HepG2 (cell line): ENCODE results near the gene HS3ST1. TPM values are rescaled to one million over a fixed set of nuclear protein-coding genes. Genes with fewer than 3 reads are reported as not detected.

ENCODE experiments used
- ATAC-seq: fragments of 200-7000 bp; cut with Tn5 transposase; 3 replicates; pipeline ENCODE4 v1.9.1; 2020; ENCODE audit warnings: mild to moderate bottlenecking, moderate library complexity
- BruUV-seq: library from RNA; stranded (reverse); fragments of 400-500 nt; replicated peaks from 2 replicates; lab custom pipeline; 2021; lab: Mats Ljungman, UMichigan
- CTCF ChIA-PET: fragments of 300-600 bp; formaldehyde crosslinking; extraction: SDS; loops from one replicate; lab custom pipeline; 2021; ENCODE audit warnings: low total read pairs, inconsistent platforms, low intra/inter-chr PET ratio; lab: Yijun Ruan, JAX
- POLR2A ChIA-PET: fragments of 350-600 bp; sonication (Branson Sonifier 250); formaldehyde crosslinking; loops from one replicate; lab custom pipeline; 2020; ENCODE audit warnings: antibody characterized with exemption, inconsistent platforms; lab: Yijun Ruan, JAX
- DNase-seq: peaks from one replicate; pipeline ENCODE4 v3.0.0-alpha.2; 2015; ENCODE audit warnings: low spot score
- FAIRE-seq: peaks from 3 replicates; lab custom pipeline; 2011; peaks lifted over from hg19 to GRCh38; lab: Jason Lieb, UNC
- H2AFZ ChIP-seq: one replicate; pipeline ENCODE4 v1.6.1; 2011; ENCODE audit warnings: low read length, inconsistent platforms
- H3K27ac ChIP-seq: fragments of 300-600 bp; 3 replicates; pipeline ENCODE4 v1.8.0; 2011; ENCODE audit warnings: mixed run types, mild to moderate bottlenecking, mixed read lengths, low read length, inconsistent platforms; ENCODE audit not compliant: insufficient read depth; ENCODE audit errors: extremely low read length
- H3K27me3 ChIP-seq, 2 experiments: fragments of 200-600 bp in 1 of 2; 2 replicates in 1 of 2; 3 replicates in 1 of 2; pipeline versions ENCODE4 v1.6.0 to v1.8.0; 2011; ENCODE audit warnings: low read length in 2 of 2, mild to moderate bottlenecking in 2 of 2, moderate library complexity in 2 of 2, inconsistent platforms in 1 of 2; ENCODE audit not compliant: insufficient read depth in 2 of 2, control insufficient read depth in 1 of 2
- H3K36me3 ChIP-seq, 2 experiments: fragments of 200-600 bp in 1 of 2; replicated peaks in 1 of 2; 2 replicates in 1 of 2; 3 replicates in 1 of 2; pipeline versions ENCODE4 v1.5.1 to v1.8.0; 2011; ENCODE audit warnings: low read length in 2 of 2, inconsistent platforms in 1 of 2; ENCODE audit not compliant: insufficient read depth in 2 of 2, control insufficient read depth in 1 of 2
- H3K4me1 ChIP-seq: 2 replicates; pipeline ENCODE4 v1.5.1; 2012; ENCODE audit warnings: low read length, inconsistent platforms; ENCODE audit not compliant: insufficient read depth
- H3K4me2 ChIP-seq: 2 replicates; pipeline ENCODE4 v1.6.0; 2011; ENCODE audit warnings: low read depth, low read length, inconsistent platforms
- H3K4me3 ChIP-seq, 3 experiments: fragments of 200-600 bp in 1 of 3; sonication (generic), shearing (Covaris generic) in 1 of 3; replicated peaks in 1 of 3; 2 replicates each; pipeline ENCODE4 v1.5.1; 2011 to 2016; ENCODE audit warnings: low read length in 3 of 3, inconsistent platforms in 2 of 3, low read depth in 2 of 3, mild to moderate bottlenecking in 2 of 3, control low read depth in 1 of 3, mixed read lengths in 1 of 3; ENCODE audit not compliant: insufficient read depth in 1 of 3
- H3K79me2 ChIP-seq: one replicate; pipeline ENCODE4 v1.6.1; 2011; ENCODE audit warnings: low read length, inconsistent platforms; ENCODE audit not compliant: insufficient read depth
- H3K9ac ChIP-seq: 2 replicates; pipeline ENCODE4 v1.6.0; 2011; ENCODE audit warnings: mild to moderate bottlenecking, low read depth, low read length, inconsistent platforms; ENCODE audit not compliant: insufficient read depth
- H3K9me3 ChIP-seq: 2 replicates; pipeline ENCODE4 v1.5.1; 2012; ENCODE audit warnings: mild to moderate bottlenecking, low read length
- H4K20me1 ChIP-seq: 2 replicates; pipeline ENCODE4 v1.6.0; 2011; ENCODE audit warnings: inconsistent platforms, mild to moderate bottlenecking, low read length, moderate library complexity; ENCODE audit not compliant: insufficient read depth
- EZH2 ChIP-seq: conservative IDR thresholded peaks from 2 replicates; pipeline ENCODE4 v1.6.1; 2012; ENCODE audit warnings: mild to moderate bottlenecking, low read depth, low read length, moderate library complexity
- SRY ChIP-seq: sonication (generic); formaldehyde crosslinking; IDR thresholded peaks from 2 replicates; pipeline ENCODE4 v1.8.0; 2022; ENCODE audit warnings: mild to moderate bottlenecking, missing genetic modification reagents
- ZNF256 ChIP-seq: sonication (generic); formaldehyde crosslinking; conservative IDR thresholded peaks from 2 replicates; pipeline ENCODE4 v1.4.0; 2020; ENCODE audit warnings: missing genetic modification reagents
- ZNF33A ChIP-seq: sonication (generic); formaldehyde crosslinking; IDR thresholded peaks from 2 replicates; pipeline ENCODE4 v1.5.1; 2020; ENCODE audit warnings: missing genetic modification reagents, mild to moderate bottlenecking, moderate library complexity, borderline replicate concordance
- ZNF431 ChIP-seq: sonication (generic); formaldehyde crosslinking; IDR thresholded peaks from 2 replicates; pipeline ENCODE4 v1.9.0; 2022; ENCODE audit warnings: missing genetic modification reagents, low read depth, mild to moderate bottlenecking, borderline replicate concordance
- ZNF672 ChIP-seq: sonication (generic); formaldehyde crosslinking; IDR thresholded peaks from 2 replicates; pipeline ENCODE4 v1.8.1; 2022; ENCODE audit warnings: missing genetic modification reagents
- ZNF776 ChIP-seq: sonication (generic); formaldehyde crosslinking; IDR thresholded peaks from 2 replicates; pipeline ENCODE4 v1.4.0; 2020; ENCODE audit warnings: mild to moderate bottlenecking, missing genetic modification reagents
- whole genome bisulfite sequencing: methylation state at CpG from one replicate; pipeline ENCODE4 v1.1.6; 2017; ENCODE audit warnings: low lambda C conversion rate; 5-methylcytosine and 5-hydroxymethylcytosine counted together
- in situ Hi-C: cut with HindIII; loops from 2 replicates; pipeline ENCODE4 v1.10.0; 2017; ENCODE audit warnings: low pct_unique_long_range_greater_than_20kb; ENCODE audit not compliant: extremely low pct_ligation_motif_present
- intact Hi-C: fragments of 100-400 bp; cut with micrococcal nuclease; formaldehyde crosslinking; loops from one replicate; pipeline ENCODE4 v1.10.0; 2022; ENCODE audit not compliant: unreplicated experiment
- polyA plus RNA-seq, 8 experiments: library from polyadenylated mRNA; depleted of rRNA in 3 of 8; stranded (reverse) in 7 of 8; unstranded in 1 of 8; fragments of >200 nt; fragmentation: Illumina TruSeq in 4 of 8; extraction: Trizol in 4 of 8; gene quantifications; 2 replicates each; pipeline versions ENCODE4 v1.2.1 to v1.2.3, GENCODE V29; 2011 to 2016; ENCODE audit warnings: low read depth in 4 of 8, missing spikeins in 1 of 8, mixed read lengths in 1 of 8; ENCODE audit not compliant: insufficient read depth in 1 of 8
- total RNA-seq, 5 experiments: library from RNA; depleted of rRNA; stranded (reverse); fragments of >200 nt; fragmentation: Illumina TruSeq; extraction: Trizol; gene quantifications; 2 replicates each; pipeline ENCODE4 v1.2.3, GENCODE V29; 2016; ENCODE audit warnings: low read depth in 1 of 5
- TF ChIP-seq, protein P1 (sequence below): sonication (generic); formaldehyde crosslinking; IDR thresholded peaks from 2 replicates; pipeline ENCODE4 v1.9.0; 2022; ENCODE audit warnings: missing genetic modification reagents, mild to moderate bottlenecking, borderline replicate concordance
- TF ChIP-seq, protein P2 (sequence below): sonication (generic); formaldehyde crosslinking; IDR thresholded peaks from 2 replicates; pipeline ENCODE4 v1.8.1; 2022; ENCODE audit warnings: mild to moderate bottlenecking, missing genetic modification reagents
- TF ChIP-seq, protein P3 (sequence below): sonication (generic); formaldehyde crosslinking; IDR thresholded peaks from 2 replicates; pipeline ENCODE4 v1.9.0; 2021; ENCODE audit warnings: missing genetic modification reagents, borderline replicate concordance
- TF ChIP-seq, protein P4 (sequence below): sonication (generic); formaldehyde crosslinking; conservative IDR thresholded peaks from 2 replicates; pipeline ENCODE4 v1.8.0; 2022; ENCODE audit warnings: low read depth, missing genetic modification reagents

HS3ST1 gene
- total and polyA plus RNA-seq, 2 of the 13 experiments (the other 11 are each of a cell fraction or from before 2014, with no cell fraction given): not detected

DNA sequence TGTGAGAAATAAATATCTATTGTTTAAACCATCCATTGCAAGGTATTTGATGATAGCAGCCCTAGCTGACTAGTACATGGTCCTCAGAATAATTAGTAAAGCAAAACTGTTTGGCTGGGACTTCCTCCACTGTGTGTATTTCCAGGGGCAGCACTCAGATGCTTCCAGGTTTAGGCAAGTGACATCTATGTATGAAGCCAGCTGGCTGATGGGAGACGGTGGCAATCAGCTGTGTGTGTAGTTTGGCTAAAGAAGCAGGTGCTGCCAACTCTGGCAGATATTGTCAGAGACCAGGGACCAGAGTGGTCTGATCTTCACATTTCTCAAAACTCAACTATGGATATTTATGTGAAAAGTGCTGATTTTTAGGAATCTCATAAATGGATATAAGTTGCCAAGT is 19.1 kb downstream of the HS3ST1 start:
- in situ Hi-C loops: loop anchor here (25.0 kb wide), 1 partner anchor 1247 kb away; no protein-coding TSS in a partner anchor
- ChIA-PET CTCF (no interaction called here), POLR2A (no interaction called here)
- 0% methylated on average over 1 of the region's 1 CpG for WGBS
- no peak overlapping the region for H3K4me2 ChIP-seq
- DNase-seq (no peak), FAIRE-seq (no peak), ATAC-seq (no peak)
- no peak for TF ChIP-seq ZNF256 (CRISPR knock-in tag)
- TF ChIP-seq ZNF431 (CRISPR knock-in tag): no peak
- no peak for TF ChIP-seq ZNF33A
- no peak for TF ChIP-seq EZH2
- TF ChIP-seq SRY (CRISPR knock-in tag): no peak
- no peak for TF ChIP-seq ZNF776
- TF ChIP-seq, protein P1, sequence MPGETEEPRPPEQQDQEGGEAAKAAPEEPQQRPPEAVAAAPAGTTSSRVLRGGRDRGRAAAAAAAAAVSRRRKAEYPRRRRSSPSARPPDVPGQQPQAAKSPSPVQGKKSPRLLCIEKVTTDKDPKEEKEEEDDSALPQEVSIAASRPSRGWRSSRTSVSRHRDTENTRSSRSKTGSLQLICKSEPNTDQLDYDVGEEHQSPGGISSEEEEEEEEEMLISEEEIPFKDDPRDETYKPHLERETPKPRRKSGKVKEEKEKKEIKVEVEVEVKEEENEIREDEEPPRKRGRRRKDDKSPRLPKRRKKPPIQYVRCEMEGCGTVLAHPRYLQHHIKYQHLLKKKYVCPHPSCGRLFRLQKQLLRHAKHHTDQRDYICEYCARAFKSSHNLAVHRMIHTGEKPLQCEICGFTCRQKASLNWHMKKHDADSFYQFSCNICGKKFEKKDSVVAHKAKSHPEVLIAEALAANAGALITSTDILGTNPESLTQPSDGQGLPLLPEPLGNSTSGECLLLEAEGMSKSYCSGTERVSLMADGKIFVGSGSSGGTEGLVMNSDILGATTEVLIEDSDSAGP (CRISPR knock-in tag): no peak
- TF ChIP-seq, protein P2, sequence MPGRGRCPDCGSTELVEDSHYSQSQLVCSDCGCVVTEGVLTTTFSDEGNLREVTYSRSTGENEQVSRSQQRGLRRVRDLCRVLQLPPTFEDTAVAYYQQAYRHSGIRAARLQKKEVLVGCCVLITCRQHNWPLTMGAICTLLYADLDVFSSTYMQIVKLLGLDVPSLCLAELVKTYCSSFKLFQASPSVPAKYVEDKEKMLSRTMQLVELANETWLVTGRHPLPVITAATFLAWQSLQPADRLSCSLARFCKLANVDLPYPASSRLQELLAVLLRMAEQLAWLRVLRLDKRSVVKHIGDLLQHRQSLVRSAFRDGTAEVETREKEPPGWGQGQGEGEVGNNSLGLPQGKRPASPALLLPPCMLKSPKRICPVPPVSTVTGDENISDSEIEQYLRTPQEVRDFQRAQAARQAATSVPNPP (CRISPR knock-in tag): no peak
- TF ChIP-seq, protein P3, sequence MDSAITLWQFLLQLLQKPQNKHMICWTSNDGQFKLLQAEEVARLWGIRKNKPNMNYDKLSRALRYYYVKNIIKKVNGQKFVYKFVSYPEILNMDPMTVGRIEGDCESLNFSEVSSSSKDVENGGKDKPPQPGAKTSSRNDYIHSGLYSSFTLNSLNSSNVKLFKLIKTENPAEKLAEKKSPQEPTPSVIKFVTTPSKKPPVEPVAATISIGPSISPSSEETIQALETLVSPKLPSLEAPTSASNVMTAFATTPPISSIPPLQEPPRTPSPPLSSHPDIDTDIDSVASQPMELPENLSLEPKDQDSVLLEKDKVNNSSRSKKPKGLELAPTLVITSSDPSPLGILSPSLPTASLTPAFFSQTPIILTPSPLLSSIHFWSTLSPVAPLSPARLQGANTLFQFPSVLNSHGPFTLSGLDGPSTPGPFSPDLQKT (CRISPR knock-in tag): no peak
- no peak for TF ChIP-seq ZNF672 (CRISPR knock-in tag)
- TF ChIP-seq, protein P4, sequence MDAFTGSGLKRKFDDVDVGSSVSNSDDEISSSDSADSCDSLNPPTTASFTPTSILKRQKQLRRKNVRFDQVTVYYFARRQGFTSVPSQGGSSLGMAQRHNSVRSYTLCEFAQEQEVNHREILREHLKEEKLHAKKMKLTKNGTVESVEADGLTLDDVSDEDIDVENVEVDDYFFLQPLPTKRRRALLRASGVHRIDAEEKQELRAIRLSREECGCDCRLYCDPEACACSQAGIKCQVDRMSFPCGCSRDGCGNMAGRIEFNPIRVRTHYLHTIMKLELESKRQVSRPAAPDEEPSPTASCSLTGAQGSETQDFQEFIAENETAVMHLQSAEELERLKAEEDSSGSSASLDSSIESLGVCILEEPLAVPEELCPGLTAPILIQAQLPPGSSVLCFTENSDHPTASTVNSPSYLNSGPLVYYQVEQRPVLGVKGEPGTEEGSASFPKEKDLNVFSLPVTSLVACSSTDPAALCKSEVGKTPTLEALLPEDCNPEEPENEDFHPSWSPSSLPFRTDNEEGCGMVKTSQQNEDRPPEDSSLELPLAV (CRISPR knock-in tag): no peak
- no peak overlapping the region for H3K27ac ChIP-seq
- H4K20me1 ChIP-seq: no peaks in the 10 kb centered on the region
- BruUV-seq: no TSS peak
- intact Hi-C loops: no loop called here
- H3K9me3 ChIP-seq: no peaks in the 10 kb centered on the region
- H3K27me3 ChIP-seq: no peaks in the 10 kb centered on the region
- H3K4me3 ChIP-seq: no peak overlapping the region
- no peaks in the 10 kb centered on the region for H3K79me2 ChIP-seq
- no peak overlapping the region for H3K9ac ChIP-seq
- H3K4me1 ChIP-seq: no peaks in the 10 kb centered on the region
- no peaks in the 10 kb centered on the region for H3K36me3 ChIP-seq
- no peak overlapping the region for H2AFZ ChIP-seq
